Dedifferentiated amniotic fluid mesenchymal stem cell (primary cell): Measurements from ENCODE around the gene ZNF740.
"Not testable (repeated sequence)": the region's sequence is repeated elsewhere in the genome, so short reads cannot be mapped to it uniquely, and the experiment has no call there.

Experiments used
- DNase-seq: peaks from one replicate; pipeline ENCODE4 v3.0.0-alpha.2; 2016; ENCODE audit errors: extremely low spot score

The ZNF740 gene

GRCh38 chr12:53194973-53195372 lies 14.5 kb downstream of the ZNF740 start:
- no peak for DNase-seq

GRCh38 chr12:53195516-53196420 lies 15.2 kb downstream of the ZNF740 start:
- DNase-seq, result no peak

GRCh38 chr12:53196486-53196885 lies 16.0 kb downstream of the ZNF740 start:
- DNase-seq, result no peak

GRCh38 chr12:53197011-53197640 lies 16.6 kb downstream of the ZNF740 start:
- no peak for DNase-seq

GRCh38 chr12:53198486-53199110 lies 18.1 kb downstream of the ZNF740 start:
- no peak for DNase-seq

- DNase-seq, result no peak
Measured at GRCh38 chr12:53199700-53200099, 19.2 kb downstream of the ZNF740 start.

GRCh38 chr12:53200107-53200457 lies 19.6 kb downstream of the ZNF740 start:
- DNase-seq, result no peak

- DNase-seq, result no peak
Measured at GRCh38 chr12:53200458-53201176, 20.1 kb downstream of the ZNF740 start.

- no peak for DNase-seq
Measured at GRCh38 chr12:53201177-53201541, 20.6 kb downstream of the ZNF740 start.

GRCh38 chr12:53201639-53202038 lies 21.1 kb downstream of the ZNF740 start:
- no peak for DNase-seq

- DNase-seq, result not testable (repeated sequence)
Measured at GRCh38 chr12:53202316-53202715, 21.8 kb downstream of the ZNF740 start.

- no peak for DNase-seq
Measured at GRCh38 chr12:53204351-53204750, 23.8 kb downstream of the ZNF740 start.

GRCh38 chr12:53205747-53206419 lies 25.4 kb downstream of the ZNF740 start:
- DNase-seq, result peak; percentile 86

GRCh38 chr12:53207042-53207441 lies 26.5 kb downstream of the ZNF740 start, which contains the start of gene ITGB7:
Gene ITGB7 (minus strand): TSS chr12:53207251. CDS start chr12:53200443, 6,808 bp downstream.
- no peak for DNase-seq

GRCh38 chr12:53208435-53208834 lies 27.9 kb downstream of the ZNF740 start:
- no peak for DNase-seq

GRCh38 chr12:53208877-53209463 lies 28.4 kb downstream of the ZNF740 start:
- DNase-seq, result no peak

- no peak for DNase-seq
Measured at GRCh38 chr12:53210843-53211242, 30.3 kb downstream of the ZNF740 start.

GRCh38 chr12:53211476-53212381 lies 31.2 kb downstream of the ZNF740 start:
- no peak for DNase-seq

- no peak for DNase-seq
Measured at GRCh38 chr12:53212931-53213330, 32.4 kb downstream of the ZNF740 start.

GRCh38 chr12:53213348-53213747 lies 32.8 kb downstream of the ZNF740 start:
- DNase-seq, result peak; percentile 58
